Mesenchymal stem cell (in vitro differentiated cells and primary cell): ENCODE measurements around the gene TSEN15.

Experiments
- DNase-seq: peaks from one replicate; pipeline ENCODE4 v3.0.0-alpha.2; 2013
- H2AFZ ChIP-seq: one replicate; pipeline ENCODE4 v1.6.1; 2013; ENCODE audit warnings: low read depth, mild to moderate bottlenecking, control low read depth, inconsistent platforms, low read length, moderate library complexity
- H2AK5ac ChIP-seq: 2 replicates; pipeline ENCODE4 v1.6.1; 2013; ENCODE audit warnings: low read length, moderate library complexity, mild to moderate bottlenecking, inconsistent platforms; ENCODE audit not compliant: severe bottlenecking
- H2BK120ac ChIP-seq: one replicate; pipeline ENCODE4 v1.6.1; 2013; ENCODE audit warnings: low read depth, mild to moderate bottlenecking, inconsistent platforms, low read length, moderate library complexity
- H2BK12ac ChIP-seq, 2 experiments: one replicate each; pipeline ENCODE4 v1.6.1; 2013; ENCODE audit warnings: inconsistent platforms in 2 of 2, low read length in 2 of 2, mild to moderate bottlenecking in 2 of 2, moderate library complexity in 2 of 2, control low read depth in 1 of 2
- H2BK15ac ChIP-seq: one replicate; pipeline ENCODE4 v1.6.1; 2013; ENCODE audit warnings: mild to moderate bottlenecking, low read depth, inconsistent platforms; ENCODE audit not compliant: poor library complexity, severe bottlenecking
- H2BK5ac ChIP-seq: 2 replicates; pipeline ENCODE4 v1.6.1; 2013; ENCODE audit warnings: low read depth, mild to moderate bottlenecking, low read length, control low read depth, inconsistent platforms; ENCODE audit not compliant: poor library complexity, severe bottlenecking
- H3K14ac ChIP-seq, 2 experiments: one replicate each; pipeline ENCODE4 v1.6.1; 2013; ENCODE audit warnings: inconsistent platforms in 2 of 2, low read length in 2 of 2, control low read depth in 1 of 2, mild to moderate bottlenecking in 1 of 2, moderate library complexity in 1 of 2
- H3K18ac ChIP-seq, 2 experiments: one replicate each; pipeline ENCODE4 v1.6.1; 2013; ENCODE audit warnings: inconsistent platforms in 2 of 2, low read length in 2 of 2, control low read depth in 1 of 2, low read depth in 1 of 2, mild to moderate bottlenecking in 1 of 2
- H3K23ac ChIP-seq, 2 experiments: one replicate each; pipeline ENCODE4 v1.6.1; 2013; ENCODE audit warnings: inconsistent platforms in 2 of 2, low read length in 2 of 2, mild to moderate bottlenecking in 2 of 2, moderate library complexity in 2 of 2, control low read depth in 1 of 2
- H3K27ac ChIP-seq: 2 replicates; pipeline ENCODE4 v1.5.1; 2013; ENCODE audit warnings: mild to moderate bottlenecking, moderate library complexity, low read length, control low read depth, inconsistent platforms; ENCODE audit not compliant: poor library complexity, severe bottlenecking
- H3K27me3 ChIP-seq, 2 experiments: 2 replicates each; pipeline versions ENCODE4 v1.6.1 to v1.7.0; 2013; ENCODE audit warnings: low read length in 2 of 2, mild to moderate bottlenecking in 2 of 2, moderate library complexity in 2 of 2, control low read depth in 1 of 2, inconsistent platforms in 1 of 2; ENCODE audit not compliant: control insufficient read depth in 1 of 2, insufficient read depth in 1 of 2
- H3K36me3 ChIP-seq, 2 experiments: 2 replicates each; pipeline versions ENCODE4 v1.6.1 to v1.7.0; 2013; ENCODE audit warnings: low read length in 2 of 2, control low read depth in 1 of 2, inconsistent platforms in 1 of 2, low read depth in 1 of 2, mild to moderate bottlenecking in 1 of 2; ENCODE audit not compliant: insufficient read depth in 2 of 2, control insufficient read depth in 1 of 2
- H3K4ac ChIP-seq, 2 experiments: one replicate each; pipeline ENCODE4 v1.6.1; 2013; ENCODE audit warnings: inconsistent platforms in 2 of 2, low read length in 2 of 2, mild to moderate bottlenecking in 2 of 2, moderate library complexity in 2 of 2, control low read depth in 1 of 2, low read depth in 1 of 2
- H3K4me1 ChIP-seq: 2 replicates; pipeline ENCODE4 v1.6.1; 2013; ENCODE audit warnings: low read depth, low read length, control low read depth; ENCODE audit not compliant: control insufficient read depth, insufficient read depth
- H3K4me2 ChIP-seq: 2 replicates; pipeline ENCODE4 v1.6.1; 2013; ENCODE audit warnings: low read length, mild to moderate bottlenecking, inconsistent platforms; ENCODE audit not compliant: poor library complexity, severe bottlenecking
- H3K4me3 ChIP-seq, 2 experiments: 2 replicates each; pipeline versions ENCODE4 v1.5.1 to v1.7.0; 2013; ENCODE audit warnings: low read length in 2 of 2, mild to moderate bottlenecking in 2 of 2, control low read depth in 1 of 2, low read depth in 1 of 2; ENCODE audit not compliant: insufficient read depth in 1 of 2
- H3K79me1 ChIP-seq: replicated peaks from 2 replicates; pipeline ENCODE4 v1.6.1; 2013; ENCODE audit warnings: mild to moderate bottlenecking, control low read depth, low read length, inconsistent platforms; ENCODE audit not compliant: poor library complexity, severe bottlenecking
- H3K9ac ChIP-seq: 2 replicates; pipeline ENCODE4 v1.7.0; 2013; ENCODE audit warnings: mild to moderate bottlenecking, low read length, moderate library complexity
- H3K9me3 ChIP-seq: 2 replicates; pipeline ENCODE4 v1.7.0; 2013; ENCODE audit warnings: mild to moderate bottlenecking, low read length; ENCODE audit not compliant: control insufficient read depth
- H4K8ac ChIP-seq: one replicate; pipeline ENCODE4 v1.6.1; 2013; ENCODE audit warnings: inconsistent platforms, mild to moderate bottlenecking, low read length, moderate library complexity
- H4K91ac ChIP-seq: one replicate; pipeline ENCODE4 v1.6.1; 2013; ENCODE audit warnings: mild to moderate bottlenecking, low read length, inconsistent platforms
- WGBS: methylation state at CpG from one replicate; pipeline ENCODE4 v1.1.7; 2013; ENCODE audit warnings: mixed read lengths; 5-methylcytosine and 5-hydroxymethylcytosine counted together

TSEN15 gene

DNA sequence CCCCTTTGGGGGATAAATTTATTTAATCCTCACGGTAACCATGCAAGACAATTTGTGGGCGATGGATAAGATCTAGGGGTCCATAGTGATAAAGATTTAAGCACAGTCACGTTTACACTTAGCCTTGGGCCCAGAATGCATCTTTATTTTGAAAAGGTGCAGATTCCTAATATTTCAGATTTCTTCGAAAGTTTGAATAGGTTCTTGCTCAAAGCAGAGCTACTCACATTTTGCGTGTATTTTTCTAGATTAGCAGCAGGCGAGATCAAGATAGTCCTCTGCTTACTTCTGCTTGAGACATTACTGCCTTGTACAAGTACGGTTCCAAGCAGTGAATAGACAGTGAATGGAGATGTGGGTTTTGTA is 647 bp downstream of the TSEN15 start:
- no peak overlapping the region for H2AFZ ChIP-seq
- H3K23ac ChIP-seq = no peak overlapping the region
- H3K4me2 ChIP-seq = peak overlapping the region; percentile 60
- H2BK5ac ChIP-seq = no peak overlapping the region
- no peaks in the 10 kb centered on the region for H3K4me1 ChIP-seq
- H3K9ac ChIP-seq = peak overlapping the region; percentile 97
- H2BK12ac ChIP-seq = no peak overlapping the region
- H3K79me1 ChIP-seq = peaks cover 7% of the 10 kb centered on the region
- no peaks in the 10 kb centered on the region for H3K27me3 ChIP-seq
- H3K27ac ChIP-seq = peak overlapping the region; percentile 94
- peaks cover 3 to 10% of the 10 kb centered on the region in 2 experiments for H3K36me3 ChIP-seq
- no peak overlapping the region for H2AK5ac ChIP-seq
- no peak overlapping the region for H2BK120ac ChIP-seq
- H3K4ac ChIP-seq = no peak overlapping the region
- no peak overlapping the region for H4K91ac ChIP-seq
- H2BK15ac ChIP-seq = no peak overlapping the region
- H3K9me3 ChIP-seq = no peaks in the 10 kb centered on the region
- H3K18ac ChIP-seq = no peak overlapping the region
- peak overlapping the region; percentile 89 to 92 for H3K4me3 ChIP-seq
- DNase-seq = peak; percentile 31
- no peak overlapping the region for H4K8ac ChIP-seq
- 15% methylated on average over 6 of the region's 7 CpGs for WGBS
- H3K14ac ChIP-seq = no peak overlapping the region

- Histone ChIP-seq H4K91ac (no peak overlapping the region), H2BK15ac (no peak overlapping the region), H3K4ac (no peak overlapping the region), H3K18ac (no peak overlapping the region), H3K36me3 (peaks cover 3 to 10% of the 10 kb centered on the region in 2 experiments), H3K4me1 (no peaks in the 10 kb centered on the region), H3K79me1 (peaks cover 7% of the 10 kb centered on the region), H3K23ac (no peak overlapping the region), H3K27me3 (no peaks in the 10 kb centered on the region), H3K27ac (no peak overlapping the region), H2AK5ac (no peak overlapping the region), H2AFZ (no peak overlapping the region), H2BK120ac (no peak overlapping the region), H2BK12ac (no peak overlapping the region), H3K4me2 (no peak overlapping the region), H4K8ac (no peak overlapping the region), H3K14ac (no peak overlapping the region), H3K9me3 (no peaks in the 10 kb centered on the region), H3K9ac (peak overlapping the region; percentile 97), H3K4me3 (peak overlapping the region in 1 of 2 experiments; percentile 89), H2BK5ac (no peak overlapping the region)
- WGBS = 100% methylated on average over 1 of the region's 3 CpGs
- no peak for DNase-seq
These were observed 1.2 kb downstream of the TSEN15 start for GRCh38 chr1:184052750-184053149.

DNA sequence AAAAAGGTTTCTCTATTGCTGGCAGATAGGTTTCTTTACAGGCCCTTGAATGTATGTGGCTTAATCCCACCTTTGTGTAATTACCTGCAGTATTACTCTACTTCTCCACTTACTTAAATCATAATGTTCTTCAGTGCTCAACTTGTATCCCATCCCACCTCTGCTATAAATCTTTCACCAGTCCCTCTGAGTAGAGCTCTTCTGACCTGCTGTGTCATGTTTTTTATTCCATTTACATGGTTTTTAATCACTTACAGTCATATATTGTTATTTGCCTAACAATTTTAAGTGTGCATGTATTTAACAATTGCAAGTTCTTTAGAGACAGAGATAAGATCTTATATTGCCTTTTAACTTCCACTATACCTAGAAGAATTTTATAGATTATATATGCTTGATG is 2.4 kb downstream of the TSEN15 start:
- Histone ChIP-seq H3K4ac (no peak overlapping the region), H3K4me2 (no peak overlapping the region), H2BK12ac (no peak overlapping the region), H2AFZ (no peak overlapping the region), H3K9ac (no peak overlapping the region), H3K36me3 (peaks cover 3 to 10% of the 10 kb centered on the region in 2 experiments), H3K9me3 (no peaks in the 10 kb centered on the region), H2BK120ac (no peak overlapping the region), H3K79me1 (peaks cover 7% of the 10 kb centered on the region), H2AK5ac (no peak overlapping the region), H3K14ac (no peak overlapping the region), H2BK15ac (no peak overlapping the region), H3K4me1 (no peaks in the 10 kb centered on the region), H2BK5ac (no peak overlapping the region), H3K27ac (no peak overlapping the region), H4K8ac (no peak overlapping the region), H3K18ac (no peak overlapping the region), H3K27me3 (no peaks in the 10 kb centered on the region), H3K4me3 (no peak overlapping the region), H3K23ac (no peak overlapping the region), H4K91ac (no peak overlapping the region)
- DNase-seq = no peak

GRCh38 chr1:184056921-184057555 is 5.5 kb downstream of the TSEN15 start:
- 2% methylated on average over 1 of the region's 2 CpGs for WGBS
- Histone ChIP-seq H3K18ac (no peak overlapping the region), H3K9ac (peak overlapping the region; percentile 54), H2BK12ac (no peak overlapping the region), H4K8ac (no peak overlapping the region), H3K4ac (no peak overlapping the region), H3K36me3 (peaks cover 6 to 23% of the 10 kb centered on the region in 2 experiments), H2BK5ac (peak overlapping the region; percentile 73), H3K9me3 (no peaks in the 10 kb centered on the region), H3K79me1 (peaks cover 9% of the 10 kb centered on the region), H2BK120ac (no peak overlapping the region), H3K4me2 (no peak overlapping the region), H3K14ac (no peak overlapping the region), H3K23ac (no peak overlapping the region), H3K4me1 (peaks cover 1% of the 10 kb centered on the region), H3K4me3 (peak overlapping the region in 1 of 2 experiments; percentile 50), H3K27ac (peak overlapping the region; percentile 90), H2BK15ac (no peak overlapping the region), H2AK5ac (peak overlapping the region; percentile 66), H3K27me3 (no peaks in the 10 kb centered on the region), H2AFZ (no peak overlapping the region), H4K91ac (no peak overlapping the region)
- peak; percentile 72 for DNase-seq
